WTC11 (cell line): ENCODE measurements around the gene HECTD4. TPM values are rescaled to one million over a fixed set of nuclear protein-coding genes. Genes with fewer than 3 reads are reported as not detected.
"Not testable (repeated sequence)": the region's sequence is repeated elsewhere in the genome, so short reads cannot be mapped to it uniquely, and the experiment has no call there.

Experiments
- ATAC-seq: fragments of 200-7000 bp; cut with Tn5 transposase; 2 replicates; pipeline ENCODE4 v1.10.0; 2021; ENCODE audit warnings: mild to moderate bottlenecking, moderate library complexity
- CTCF ChIA-PET: fragments of 300-600 bp; sonication (Branson Sonifier 250); formaldehyde crosslinking; loops from one replicate; lab custom pipeline; 2021; ENCODE audit warnings: antibody characterized with exemption; lab: Charles Lee
- POLR2A ChIA-PET: fragments of 350-600 bp; sonication (Branson Sonifier 250); formaldehyde crosslinking; loops from one replicate; lab custom pipeline; 2021; ENCODE audit warnings: antibody characterized with exemption; lab: Charles Lee
- DNase-seq: peaks from one replicate; pipeline ENCODE4 v3.0.0; 2021; ENCODE audit warnings: low spot score
- H3K27ac Mint-ChIP-seq: 2 replicates; pipeline ENCODE4 v1.8.0; 2021; ENCODE audit warnings: mixed read lengths
- H3K27me3 Mint-ChIP-seq: 2 replicates; pipeline ENCODE4 v1.8.0; 2021; ENCODE audit warnings: low read depth, mild to moderate bottlenecking, moderate library complexity, mixed read lengths
- H3K36me3 Mint-ChIP-seq: 2 replicates; pipeline ENCODE4 v1.8.0; 2021; ENCODE audit warnings: mixed read lengths
- H3K4me1 Mint-ChIP-seq: 2 replicates; pipeline ENCODE4 v1.8.0; 2022; ENCODE audit warnings: mixed read lengths
- H3K4me3 Mint-ChIP-seq: 2 replicates; pipeline ENCODE4 v1.8.0; 2021; ENCODE audit warnings: mild to moderate bottlenecking, moderate library complexity, mixed read lengths
- H3K9me3 Mint-ChIP-seq: 2 replicates; pipeline ENCODE4 v1.8.0; 2021; ENCODE audit warnings: mixed read lengths
- FOXK1 ChIP-seq: sonication (generic); formaldehyde crosslinking; IDR thresholded peaks from 2 replicates; pipeline ENCODE4 v1.8.0; 2022; ENCODE audit warnings: mild to moderate bottlenecking, moderate library complexity, missing genetic modification reagents
- HMGA2 ChIP-seq: fragments of 250-450 bp; sonication (Bioruptor Pico); IDR thresholded peaks from 2 replicates; pipeline ENCODE4 v1.4.0; 2021; ENCODE audit warnings: mild to moderate bottlenecking, moderate library complexity
- IRF1 ChIP-seq: sonication (generic); formaldehyde crosslinking; IDR thresholded peaks from 2 replicates; pipeline ENCODE4 v1.8.0; 2023; ENCODE audit warnings: missing genetic modification reagents
- MAX ChIP-seq: sonication (generic); formaldehyde crosslinking; IDR thresholded peaks from 2 replicates; pipeline ENCODE4 v1.8.0; 2022; ENCODE audit warnings: mild to moderate bottlenecking, missing genetic modification reagents
- MLX ChIP-seq: sonication (generic); formaldehyde crosslinking; IDR thresholded peaks from 2 replicates; pipeline ENCODE4 v1.8.1; 2023; ENCODE audit warnings: mild to moderate bottlenecking, missing genetic modification reagents, moderate library complexity
- MYBL2 ChIP-seq: sonication (generic); formaldehyde crosslinking; IDR thresholded peaks from 2 replicates; pipeline ENCODE4 v1.8.1; 2023; ENCODE audit warnings: mild to moderate bottlenecking, moderate library complexity, missing genetic modification reagents
- NFE2L1 ChIP-seq: sonication (generic); formaldehyde crosslinking; IDR thresholded peaks from 2 replicates; pipeline ENCODE4 v1.8.1; 2023; ENCODE audit warnings: missing genetic modification reagents
- OVOL2 ChIP-seq: fragments of 250-450 bp; sonication (Bioruptor Pico); IDR thresholded peaks from 2 replicates; pipeline ENCODE4 v1.9.0; 2021; ENCODE audit warnings: mild to moderate bottlenecking, borderline replicate concordance
- PRDM15 ChIP-seq: sonication (generic); formaldehyde crosslinking; IDR thresholded peaks from 2 replicates; pipeline ENCODE4 v1.8.0; 2022; ENCODE audit warnings: missing genetic modification reagents
- TCF7 ChIP-seq: sonication (generic); formaldehyde crosslinking; IDR thresholded peaks from 2 replicates; pipeline ENCODE4 v1.8.0; 2022; ENCODE audit warnings: mild to moderate bottlenecking, low read depth, missing genetic modification reagents, moderate library complexity
- ZMAT4 ChIP-seq: fragments of 250-450 bp; sonication (Bioruptor Pico); IDR thresholded peaks from 2 replicates; pipeline ENCODE4 v1.9.0; 2021; ENCODE audit warnings: mild to moderate bottlenecking
- ZNF138 ChIP-seq: sonication (generic); formaldehyde crosslinking; conservative IDR thresholded peaks from 2 replicates; pipeline ENCODE4 v1.8.1; 2022; ENCODE audit warnings: mild to moderate bottlenecking, moderate library complexity, missing genetic modification reagents
- ZNF281 ChIP-seq: sonication (generic); formaldehyde crosslinking; IDR thresholded peaks from 2 replicates; pipeline ENCODE4 v1.8.0; 2023; ENCODE audit warnings: mild to moderate bottlenecking, missing genetic modification reagents
- ZNF416 ChIP-seq: fragments of 250-450 bp; sonication (Bioruptor Pico); IDR thresholded peaks from 2 replicates; pipeline ENCODE4 v1.9.0; 2021; ENCODE audit warnings: mild to moderate bottlenecking, inconsistent platforms
- ZNF425 ChIP-seq: fragments of 250-450 bp; sonication (Bioruptor Pico); conservative IDR thresholded peaks from 2 replicates; pipeline ENCODE4 v1.9.0; 2021; ENCODE audit warnings: mild to moderate bottlenecking
- ZNF512 ChIP-seq: sonication (generic); formaldehyde crosslinking; IDR thresholded peaks from 2 replicates; pipeline ENCODE4 v1.8.1; 2022; ENCODE audit warnings: missing genetic modification reagents, borderline replicate concordance
- total RNA-seq: library from RNA; stranded (reverse); gene quantifications from 3 replicates; pipeline ENCODE4 v1.2.3, GENCODE V29; 2021

Gene HECTD4
- total RNA-seq, 1 experiment from 2014 or later, result 31.7 TPM

- no peaks in the 10 kb centered on the region for H3K36me3 Mint-ChIP-seq
- no peak for DNase-seq
- POLR2A ChIA-PET, result interaction anchor here (1.6 kb wide), 1 partner anchor 13 kb away, joined by 6 read pairs; the partner anchor contains the start of gene TRAFD1
- no peak for ATAC-seq
- H3K9me3 Mint-ChIP-seq, result no peaks in the 10 kb centered on the region
- peaks cover 40% of the 10 kb centered on the region for H3K4me1 Mint-ChIP-seq
- CTCF ChIA-PET, result interaction anchor here (0.6 kb wide), 1 partner anchor 224 kb away, joined by 4 read pairs; no protein-coding TSS in a partner anchor
- peak overlapping the region; percentile 34; the same call in 1 of the 2 replicates for H3K27ac Mint-ChIP-seq
- H3K27me3 Mint-ChIP-seq, result no peaks in the 10 kb centered on the region
- H3K4me3 Mint-ChIP-seq, result no peak overlapping the region
- TF ChIP-seq MLX (no peak), TCF7 (CRISPR knock-in tag) (no peak), ZMAT4 (CRISPR knock-in tag) (no peak), MYBL2 (no peak), IRF1 (no peak), ZNF138 (CRISPR knock-in tag) (no peak), PRDM15 (CRISPR knock-in tag) (no peak), ZNF425 (no peak), ZNF281 (CRISPR knock-in tag) (no peak), MAX (CRISPR knock-in tag) (no peak), HMGA2 (CRISPR knock-in tag) (no peak), OVOL2 (CRISPR knock-in tag) (no peak), NFE2L1 (no peak), ZNF512 (CRISPR knock-in tag) (no peak), FOXK1 (CRISPR knock-in tag) (no peak), ZNF416 (CRISPR knock-in tag) (no peak)
- TF ChIP-seq, all 79 proteins: peak for 0
Measured at GRCh38 chr12:112111931-112112330, 270.3 kb downstream of the HECTD4 start.

GRCh38 chr12:112110787-112111662 lies 271.2 kb downstream of the HECTD4 start:
- CTCF ChIA-PET, H3K36me3 Mint-ChIP-seq, H3K9me3 Mint-ChIP-seq, H3K27me3 Mint-ChIP-seq, H3K4me3 Mint-ChIP-seq, ATAC-seq, DNase-seq: not testable (repeated sequence)
- POLR2A ChIA-PET, result interaction anchor here (1.6 to 2.4 kb wide), 2 partner anchors 14 to 99 kb away, joined by 6 to 9 read pairs; partner anchors contain the start of genes ERP29, TMEM116 and TRAFD1
- peak overlapping the region; percentile 75 for H3K27ac Mint-ChIP-seq
- peaks cover 39% of the 10 kb centered on the region for H3K4me1 Mint-ChIP-seq
